ENCODE measurements around the gene MYCN.
"Not testable (repeated sequence)": the region's sequence is repeated elsewhere in the genome, so short reads cannot be mapped to it uniquely, and the experiment has no call there.

MYCN gene

GRCh38 chr2:15963109-15963976, 23.0 kb downstream of the MYCN start:
- not testable (repeated sequence) for DNase-seq

GRCh38 chr2:15963977-15964670, 23.8 kb downstream of the MYCN start:
- no peak for DNase-seq

- DNase-seq = no peak
Measured at GRCh38 chr2:15964936-15965563, 24.7 kb downstream of the MYCN start.

GRCh38 chr2:15965564-15966019, 25.2 kb downstream of the MYCN start:
- DNase-seq = no peak

GRCh38 chr2:15967415-15968279, 27.3 kb downstream of the MYCN start:
- no peak for DNase-seq

GRCh38 chr2:15968280-15969178, 28.2 kb downstream of the MYCN start:
- no peak for DNase-seq

- no peak for DNase-seq
Measured at GRCh38 chr2:15969214-15969613, 28.9 kb downstream of the MYCN start.

GRCh38 chr2:15970701-15971100, 30.4 kb downstream of the MYCN start:
- no peak for DNase-seq

- DNase-seq = no peak
Measured at GRCh38 chr2:15971351-15971750, 31.0 kb downstream of the MYCN start.

- DNase-seq = no peak
Measured at GRCh38 chr2:15971831-15972522, 31.6 kb downstream of the MYCN start.

GRCh38 chr2:15973481-15974401, 33.4 kb downstream of the MYCN start:
- no peak for DNase-seq

- no peak for DNase-seq
Measured at GRCh38 chr2:15974565-15975260, 34.4 kb downstream of the MYCN start.

- DNase-seq = no peak
Measured at GRCh38 chr2:15975261-15975600, 34.9 kb downstream of the MYCN start.

GRCh38 chr2:15975676-15976075, 35.3 kb downstream of the MYCN start:
- DNase-seq = no peak

GRCh38 chr2:15976354-15976753, 36.0 kb downstream of the MYCN start:
- DNase-seq = no peak

GRCh38 chr2:15979051-15979758, 38.9 kb downstream of the MYCN start:
- DNase-seq = no peak

- DNase-seq = no peak
Measured at GRCh38 chr2:15979759-15980604, 39.6 kb downstream of the MYCN start.
